Sigmoid colon (tissue), 7 donors: ENCODE results near the gene SHC3. TPM values are rescaled to one million over a fixed set of nuclear protein-coding genes. Genes with fewer than 3 reads are reported as not detected.
A peak's percentile ranks its signal among the peaks of the same experiment; 100 is the strongest.

Experiments
- DNase-seq: peaks from one replicate; pipeline ENCODE4 v3.0.0-alpha.2; 2019
- H3K27ac ChIP-seq, 4 donors: fragments of 200-600 bp; sonication (generic); one replicate each; pipeline ENCODE4 v1.5.1; 2016 to 2019; ENCODE audit warnings: mild to moderate bottlenecking in 1 of 4
- H3K27me3 ChIP-seq, 3 donors: fragments of 200-600 bp; sonication (generic); one replicate each; pipeline ENCODE4 v1.5.1; 2019; ENCODE audit warnings: mild to moderate bottlenecking in 1 of 3
- H3K36me3 ChIP-seq, 4 donors: fragments of 200-600 bp; sonication (generic); one replicate each; pipeline ENCODE4 v1.5.1; 2016 to 2019
- H3K4me1 ChIP-seq, 4 donors: fragments of 200-600 bp; sonication (generic); one replicate each; pipeline ENCODE4 v1.5.1; 2017 to 2019
- H3K4me3 ChIP-seq, 4 donors: fragments of 200-600 bp; sonication (generic); one replicate each; pipeline ENCODE4 v1.5.1; 2017 to 2019; ENCODE audit warnings: mild to moderate bottlenecking in 2 of 4, moderate library complexity in 1 of 4
- H3K9me3 ChIP-seq, 4 donors: fragments of 200-600 bp in 3 of 4; sonication (generic) in 3 of 4; one replicate each; pipeline versions ENCODE4 v1.5.1 to v1.6.1; 2013 to 2019
- CTCF ChIP-seq, 4 experiments: fragments of 450-650 bp in 3 of 4; fragments of 200-600 bp in 1 of 4; IDR thresholded peaks; one replicate each; pipeline ENCODE4 v1.5.1; 2016 to 2019; ENCODE audit warnings: antibody characterized with exemption in 4 of 4, mild to moderate bottlenecking in 3 of 4, moderate library complexity in 2 of 4
- EP300 ChIP-seq, 4 donors: sonication (generic); formaldehyde crosslinking; IDR thresholded peaks; one replicate each; pipeline ENCODE4 v1.6.1; 2017; ENCODE audit warnings: antibody characterized with exemption in 4 of 4
- POLR2A ChIP-seq, 2 donors: fragments of 450-650 bp; IDR thresholded peaks; one replicate each; pipeline ENCODE4 v1.6.1; 2016; ENCODE audit warnings: antibody characterized with exemption in 2 of 2, mild to moderate bottlenecking in 2 of 2, moderate library complexity in 2 of 2
- POLR2AphosphoS5 ChIP-seq, 4 donors: sonication (generic); formaldehyde crosslinking; IDR thresholded peaks; one replicate each; pipeline ENCODE4 v1.6.1; 2017; ENCODE audit warnings: antibody characterized with exemption in 4 of 4
- WGBS, 2 donors: extraction: QIAGEN DNeasy Blood & Tissue Kit; methylation state at CpG; one replicate each; pipeline ENCODE4 v1.1.7; 2013; 5-methylcytosine and 5-hydroxymethylcytosine counted together
- intact Hi-C: fragments of 100-400 bp; cut with DNase I; formaldehyde crosslinking; loops from one replicate; pipeline ENCODE4 v1.15.1; 2023
- polyA plus RNA-seq, 3 donors: library from polyadenylated mRNA; stranded (reverse); fragments of 200-250 nt; gene quantifications; one replicate each; pipeline ENCODE4 v1.2.3, GENCODE V29; 2013
- total RNA-seq, 4 donors: library from RNA; depleted of rRNA; stranded (reverse); fragments of >200 nt; gene quantifications; one replicate each; pipeline ENCODE4 v1.1.0, GENCODE V29; 2016
- donor health status: healthy with polysubstance abuse.
- donor health status: Bipolar disorder and iron deficiency.
- donor health status: healthy.

The SHC3 gene
- total and polyA plus RNA-seq, 7 donors = 0.32 to 14.7 (median 2.1) TPM; not detected in 1

DNA sequence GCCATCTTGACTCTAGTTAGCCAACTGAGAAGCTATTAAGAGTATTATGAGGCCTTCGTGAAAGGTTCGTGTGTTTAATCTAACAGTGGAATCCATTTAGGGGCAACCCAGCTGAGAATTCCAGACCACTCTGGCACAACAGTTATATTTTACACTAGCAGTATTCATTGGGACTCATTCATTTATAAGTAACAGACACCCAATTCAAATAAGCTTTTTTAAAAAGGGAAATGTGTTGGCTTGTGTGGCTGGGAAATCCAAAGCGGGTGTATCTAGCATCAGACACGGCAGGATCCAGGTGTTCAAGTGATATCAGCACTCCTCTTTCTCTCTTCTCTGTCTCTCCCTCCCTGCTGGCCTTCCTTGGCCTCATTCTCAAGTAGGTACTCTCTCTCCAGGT lies 46.0 kb upstream of the SHC3 start:
- TF ChIP-seq EP300 (IDR thresholded peaks at IDR 0.05) (no peak), POLR2A (IDR thresholded peaks at IDR 0.05) (no peak), CTCF (IDR thresholded peaks at IDR 0.05) (no peak), POLR2AphosphoS5 (IDR thresholded peaks at IDR 0.05) (no peak)
- Histone ChIP-seq H3K36me3 (no peaks in the 10 kb centered on the region), H3K9me3 (no peaks in the 10 kb centered on the region), H3K27ac (peak overlapping the region in 1 of 4 donors; percentile 66), H3K4me1 (peaks cover 0 to 27% (median 14%) of the 10 kb centered on the region in 4 donors), H3K27me3 (no peaks in the 10 kb centered on the region), H3K4me3 (no peak overlapping the region)
- 90 to 96% methylated on average over 4 of the region's 4 CpGs for WGBS, 2 donors
- intact Hi-C loops = loop anchor here (10.0 kb wide), 1 partner anchor 50 kb away; no protein-coding TSS in a partner anchor
- DNase-seq = no peak

GRCh38 chr9:89223396-89223977 lies 44.9 kb upstream of the SHC3 start:
- no peak overlapping the region for H3K27ac ChIP-seq
- TF ChIP-seq POLR2A (IDR thresholded peaks at IDR 0.05) (no peak), POLR2AphosphoS5 (IDR thresholded peaks at IDR 0.05) (no peak), CTCF (IDR thresholded peaks at IDR 0.05) (no peak), EP300 (IDR thresholded peaks at IDR 0.05) (no peak)
- H3K27me3 ChIP-seq = no peaks in the 10 kb centered on the region
- no peak overlapping the region for H3K4me3 ChIP-seq
- H3K4me1 ChIP-seq = peaks cover 0 to 27% (median 14%) of the 10 kb centered on the region in 4 donors
- no peak for DNase-seq
- intact Hi-C loops = loop anchor here (10.0 kb wide), 1 partner anchor 51 kb away; no protein-coding TSS in a partner anchor
- H3K36me3 ChIP-seq = no peaks in the 10 kb centered on the region
- 87 to 89% methylated on average over 5 of the region's 5 CpGs for WGBS, 2 donors
- no peaks in the 10 kb centered on the region for H3K9me3 ChIP-seq

GRCh38 chr9:89219637-89220036 lies 41.0 kb upstream of the SHC3 start:
- no peak overlapping the region for H3K4me3 ChIP-seq
- TF ChIP-seq POLR2A (IDR thresholded peaks at IDR 0.05) = no peak
- TF ChIP-seq EP300 (IDR thresholded peaks at IDR 0.05) = no peak
- no peak for TF ChIP-seq POLR2AphosphoS5 (IDR thresholded peaks at IDR 0.05)
- TF ChIP-seq CTCF (IDR thresholded peaks at IDR 0.05) = no peak
- H3K4me1 ChIP-seq = peaks cover 0 to 14% (median 0%) of the 10 kb centered on the region in 4 donors
- DNase-seq = no peak
- intact Hi-C loops = loop anchor here (10.0 kb wide), 1 partner anchor 55 kb away; no protein-coding TSS in a partner anchor
- H3K27ac ChIP-seq = no peak overlapping the region
- no peaks in the 10 kb centered on the region for H3K9me3 ChIP-seq
- no peaks in the 10 kb centered on the region for H3K36me3 ChIP-seq
- no peaks in the 10 kb centered on the region for H3K27me3 ChIP-seq
- 85 to 89% methylated on average over 5 of the region's 5 CpGs for WGBS, 2 donors

- Histone ChIP-seq H3K4me1 (peaks cover 0 to 6% (median 0%) of the 10 kb centered on the region in 4 donors), H3K4me3 (no peak overlapping the region), H3K27ac (peak overlapping the region in 2 of 4 donors; percentile 18 to 27), H3K36me3 (no peaks in the 10 kb centered on the region), H3K27me3 (no peaks in the 10 kb centered on the region), H3K9me3 (no peaks in the 10 kb centered on the region)
- intact Hi-C loops = no loop called here
- TF ChIP-seq POLR2AphosphoS5 (IDR thresholded peaks at IDR 0.05) (no peak), EP300 (IDR thresholded peaks at IDR 0.05) (no peak), POLR2A (IDR thresholded peaks at IDR 0.05) (no peak), CTCF (IDR thresholded peaks at IDR 0.05) (no peak)
- WGBS, 2 donors = 56 to 65% methylated on average over 11 of the region's 11 CpGs
- no peak for DNase-seq
These were observed 39.7 kb upstream of the SHC3 start for GRCh38 chr9:89218040-89218928.
